ENCODE measurements around the gene ATXN1. TPM values are rescaled to one million over a fixed set of nuclear protein-coding genes. Genes with fewer than 3 reads are reported as not detected.

ATXN1 gene
- total RNA-seq, 4 donors from 2014 or later, result 26.4 to 46.4 (median 36.1) TPM

DNA sequence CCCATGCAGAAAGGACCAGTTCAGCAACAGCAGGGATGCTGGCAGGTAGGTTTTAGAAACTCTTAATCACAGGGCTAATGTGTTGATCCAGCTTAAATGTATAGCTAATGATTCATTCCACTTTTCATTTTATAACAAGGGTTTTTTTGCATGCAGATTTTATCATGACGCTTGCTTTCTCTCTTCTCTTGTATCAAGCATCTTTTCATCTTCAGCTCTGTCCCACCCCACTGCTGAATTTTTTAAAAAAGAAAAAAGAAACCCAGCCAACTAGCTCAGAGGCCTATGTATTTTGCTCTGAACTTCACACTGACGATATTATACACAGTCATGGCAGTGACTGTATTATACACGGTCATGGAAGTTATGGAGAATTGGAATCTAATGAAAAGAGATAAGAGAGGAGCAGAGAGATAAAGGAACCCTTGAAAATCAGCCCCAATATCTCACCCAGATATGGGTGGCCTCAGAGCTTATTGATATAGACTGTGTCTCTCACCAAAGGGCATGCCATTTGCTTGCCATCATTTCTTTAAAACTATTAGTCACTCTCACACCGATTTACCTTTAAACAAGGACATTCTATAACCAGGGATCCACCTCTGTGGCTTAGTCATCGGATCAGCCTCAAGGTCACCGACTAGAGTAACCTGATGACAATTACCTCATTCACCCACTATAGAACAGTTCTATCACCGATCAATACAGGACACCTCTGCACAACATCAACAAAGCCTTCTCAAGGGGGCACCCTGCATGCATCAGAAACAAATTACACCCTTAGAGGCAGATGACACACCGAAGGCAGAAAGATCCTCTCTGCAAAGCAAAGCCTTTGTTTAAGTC lies 222.0 kb downstream of the ATXN1 start:
- DNase-seq (ENCODE audit: low spot score), result no peak
- TF ChIP-seq, protein P1, sequence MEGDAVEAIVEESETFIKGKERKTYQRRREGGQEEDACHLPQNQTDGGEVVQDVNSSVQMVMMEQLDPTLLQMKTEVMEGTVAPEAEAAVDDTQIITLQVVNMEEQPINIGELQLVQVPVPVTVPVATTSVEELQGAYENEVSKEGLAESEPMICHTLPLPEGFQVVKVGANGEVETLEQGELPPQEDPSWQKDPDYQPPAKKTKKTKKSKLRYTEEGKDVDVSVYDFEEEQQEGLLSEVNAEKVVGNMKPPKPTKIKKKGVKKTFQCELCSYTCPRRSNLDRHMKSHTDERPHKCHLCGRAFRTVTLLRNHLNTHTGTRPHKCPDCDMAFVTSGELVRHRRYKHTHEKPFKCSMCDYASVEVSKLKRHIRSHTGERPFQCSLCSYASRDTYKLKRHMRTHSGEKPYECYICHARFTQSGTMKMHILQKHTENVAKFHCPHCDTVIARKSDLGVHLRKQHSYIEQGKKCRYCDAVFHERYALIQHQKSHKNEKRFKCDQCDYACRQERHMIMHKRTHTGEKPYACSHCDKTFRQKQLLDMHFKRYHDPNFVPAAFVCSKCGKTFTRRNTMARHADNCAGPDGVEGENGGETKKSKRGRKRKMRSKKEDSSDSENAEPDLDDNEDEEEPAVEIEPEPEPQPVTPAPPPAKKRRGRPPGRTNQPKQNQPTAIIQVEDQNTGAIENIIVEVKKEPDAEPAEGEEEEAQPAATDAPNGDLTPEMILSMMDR (IDR thresholded peaks at IDR 0.05), result no peak
- no peak for ATAC-seq (ENCODE audit: low FRiP score)

DNA sequence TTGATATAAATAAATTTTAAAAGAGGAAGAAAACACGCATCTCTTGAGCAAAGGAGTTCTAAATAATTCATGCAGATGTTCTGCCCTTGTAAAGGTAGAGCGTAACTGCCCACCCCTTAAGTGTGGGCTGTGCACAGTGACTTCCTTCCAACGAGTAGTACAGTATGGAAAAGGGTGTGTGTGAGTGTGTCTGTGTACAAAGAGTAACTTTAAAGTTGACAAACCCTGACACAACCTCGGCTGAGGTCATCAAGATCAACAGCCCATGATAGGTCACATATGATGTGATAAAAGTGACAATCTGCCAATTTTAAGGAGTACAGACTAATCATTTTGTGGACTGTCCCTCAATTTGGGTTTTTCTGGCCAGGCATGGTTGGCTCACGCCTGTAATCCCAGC lies 225.7 kb downstream of the ATXN1 start:
- ATAC-seq (ENCODE audit: low FRiP score) (no peak), DNase-seq (ENCODE audit: low spot score) (no peak)
- TF ChIP-seq, protein P1 (IDR thresholded peaks at IDR 0.05), result no peak

DNA sequence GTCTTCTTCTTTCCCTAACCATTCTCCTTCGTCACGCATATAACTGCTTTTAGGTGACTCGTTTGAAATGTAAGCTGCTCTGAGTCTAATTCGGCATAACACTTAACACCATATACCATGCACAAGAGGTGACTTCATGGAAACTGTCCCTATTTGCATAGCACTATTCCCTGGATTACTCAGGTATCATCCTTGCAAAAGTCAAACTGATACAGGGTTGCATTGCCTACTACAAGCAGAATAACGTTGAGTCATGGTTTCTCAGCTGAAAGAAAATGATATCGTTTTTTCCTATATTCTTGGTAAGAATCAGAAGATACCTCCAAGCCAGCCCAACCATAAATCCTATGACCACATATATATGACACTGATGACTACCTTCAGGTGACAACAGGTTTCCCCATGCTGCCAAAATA lies 227.5 kb downstream of the ATXN1 start:
- TF ChIP-seq, protein P1 (IDR thresholded peaks at IDR 0.05), result no peak
- ATAC-seq (ENCODE audit: low FRiP score) (no peak), DNase-seq (ENCODE audit: low spot score) (no peak)

DNA sequence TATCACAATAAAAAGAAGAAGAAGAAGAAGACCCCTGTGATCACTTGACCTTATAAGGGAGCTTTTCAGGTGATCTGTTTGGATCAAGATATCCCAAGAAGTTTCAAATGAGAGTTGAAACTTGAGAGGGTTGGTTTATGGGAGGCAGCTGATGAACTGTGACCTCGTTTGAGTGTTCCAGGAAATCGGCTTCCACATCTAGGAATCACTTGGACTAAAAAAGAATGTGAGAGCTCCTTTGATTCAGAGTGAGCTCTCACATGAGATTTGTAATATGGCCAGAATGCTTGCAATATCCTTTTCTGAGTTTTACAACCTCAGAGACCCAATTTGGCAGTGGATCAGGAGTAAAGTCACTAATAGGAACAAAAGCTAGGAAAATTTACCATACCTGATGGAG lies 228.1 kb downstream of the ATXN1 start:
- no peak for ATAC-seq (ENCODE audit: low FRiP score)
- no peak for DNase-seq (ENCODE audit: low spot score)
- TF ChIP-seq, protein P1 (IDR thresholded peaks at IDR 0.05), result no peak

DNA sequence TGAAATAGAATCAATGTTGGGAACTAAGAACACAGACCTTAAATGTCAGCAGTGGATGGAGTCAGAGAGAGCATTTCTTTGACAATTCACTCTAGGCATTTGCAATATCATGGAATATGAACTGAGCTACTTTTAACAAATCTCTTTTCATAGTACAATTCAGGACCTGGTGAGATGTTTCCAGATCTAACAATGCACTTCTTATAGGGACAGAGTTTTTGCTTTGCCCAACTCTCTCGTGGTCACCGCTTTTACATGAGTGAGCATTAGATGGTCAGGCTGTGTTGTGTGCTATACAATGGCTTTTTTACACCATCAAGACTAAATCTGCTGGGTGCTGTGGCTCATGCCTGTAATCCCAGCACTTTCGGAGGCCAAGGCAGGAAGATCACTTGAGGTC lies 233.6 kb downstream of the ATXN1 start:
- DNase-seq (ENCODE audit: low spot score) (no peak), ATAC-seq (ENCODE audit: low FRiP score) (no peak)
- TF ChIP-seq, protein P1 (IDR thresholded peaks at IDR 0.05), result no peak

DNA sequence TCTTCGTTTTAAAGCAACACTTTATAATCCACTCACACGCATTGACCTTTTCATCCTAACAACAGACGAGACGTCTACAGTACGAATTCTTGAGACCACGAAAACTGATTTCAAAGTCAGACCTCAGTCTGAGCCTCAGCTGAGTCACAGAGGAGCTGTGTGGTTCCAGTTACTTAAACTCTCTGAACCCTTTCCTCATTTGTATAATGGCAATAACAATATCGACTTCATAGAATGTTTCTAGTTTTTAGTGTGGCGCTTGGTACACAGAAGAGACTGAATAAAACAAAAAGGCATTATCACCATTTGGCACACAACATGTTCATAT lies 236.9 kb downstream of the ATXN1 start:
- TF ChIP-seq, protein P1 (IDR thresholded peaks at IDR 0.05), result no peak
- no peak for DNase-seq (ENCODE audit: low spot score)
- ATAC-seq (ENCODE audit: low FRiP score), result no peak
